ENCODE data around the gene PPP1R1C. TPM values are rescaled to one million over a fixed set of nuclear protein-coding genes. Genes with fewer than 3 reads are reported as not detected.
"Not testable (repeated sequence)": the region's sequence is repeated elsewhere in the genome, so short reads cannot be mapped to it uniquely, and the experiment has no call there.

PPP1R1C gene
- total RNA-seq, 1 donor from 2014 or later, result 0.50 TPM

DNA sequence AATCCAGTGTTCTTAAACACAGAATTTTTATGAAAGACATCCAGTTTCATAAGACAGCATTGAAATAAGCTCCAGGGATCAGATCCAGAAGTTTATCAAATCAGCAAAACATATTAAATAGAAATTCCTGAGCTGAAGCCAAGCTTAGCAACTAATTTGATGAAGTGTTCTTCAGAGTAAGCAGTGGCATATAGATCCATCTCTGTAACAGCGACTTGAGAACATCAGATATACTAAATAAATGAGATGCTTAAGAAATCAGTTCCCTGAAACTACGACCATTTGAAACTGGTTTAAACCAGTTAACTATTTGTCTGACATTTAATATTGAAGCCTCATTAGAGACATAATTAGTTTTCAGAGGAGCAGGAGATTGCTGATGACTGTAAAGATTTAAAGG, 34.1 kb downstream of the PPP1R1C start:
- Histone ChIP-seq H3K4me1 (ENCODE audit: insufficient read depth, low read length) (peaks cover 19% of the 10 kb centered on the region), H2AFZ (ENCODE audit: low read depth, low read length) (no peak overlapping the region), H3K79me2 (ENCODE audit: insufficient read depth, low read length) (no peaks in the 10 kb centered on the region), H3K27me3 (ENCODE audit: insufficient read depth, low read length) (no peaks in the 10 kb centered on the region), H3K4me2 (ENCODE audit: low read length) (no peak overlapping the region), H3K36me3 (ENCODE audit: insufficient read depth, low read length) (no peaks in the 10 kb centered on the region), H3K9ac (ENCODE audit: low read length) (no peak overlapping the region), H4K20me1 (ENCODE audit: insufficient read depth, low read length) (no peaks in the 10 kb centered on the region), H3K4me3 (ENCODE audit: insufficient read depth, low read depth, low read length) (no peak overlapping the region), H3K9me3 (ENCODE audit: insufficient read depth, low read depth, low read length) (no peaks in the 10 kb centered on the region), H3K27ac (ENCODE audit: low read depth, low read length) (no peak overlapping the region)
- H3K27ac Mint-ChIP-seq (ENCODE audit: unreplicated experiment), result no peak overlapping the region
- TF ChIP-seq, protein P1, sequence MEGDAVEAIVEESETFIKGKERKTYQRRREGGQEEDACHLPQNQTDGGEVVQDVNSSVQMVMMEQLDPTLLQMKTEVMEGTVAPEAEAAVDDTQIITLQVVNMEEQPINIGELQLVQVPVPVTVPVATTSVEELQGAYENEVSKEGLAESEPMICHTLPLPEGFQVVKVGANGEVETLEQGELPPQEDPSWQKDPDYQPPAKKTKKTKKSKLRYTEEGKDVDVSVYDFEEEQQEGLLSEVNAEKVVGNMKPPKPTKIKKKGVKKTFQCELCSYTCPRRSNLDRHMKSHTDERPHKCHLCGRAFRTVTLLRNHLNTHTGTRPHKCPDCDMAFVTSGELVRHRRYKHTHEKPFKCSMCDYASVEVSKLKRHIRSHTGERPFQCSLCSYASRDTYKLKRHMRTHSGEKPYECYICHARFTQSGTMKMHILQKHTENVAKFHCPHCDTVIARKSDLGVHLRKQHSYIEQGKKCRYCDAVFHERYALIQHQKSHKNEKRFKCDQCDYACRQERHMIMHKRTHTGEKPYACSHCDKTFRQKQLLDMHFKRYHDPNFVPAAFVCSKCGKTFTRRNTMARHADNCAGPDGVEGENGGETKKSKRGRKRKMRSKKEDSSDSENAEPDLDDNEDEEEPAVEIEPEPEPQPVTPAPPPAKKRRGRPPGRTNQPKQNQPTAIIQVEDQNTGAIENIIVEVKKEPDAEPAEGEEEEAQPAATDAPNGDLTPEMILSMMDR (IDR thresholded peaks at IDR 0.05; ENCODE audit: insufficient read depth, low read depth, low read length), result no peak
- no peak for TF ChIP-seq EZH2 (IDR thresholded peaks at IDR 0.05; ENCODE audit: insufficient read depth, low read length)
- no peaks in the 10 kb centered on the region for H3K36me3 Mint-ChIP-seq (ENCODE audit: low read depth, unreplicated experiment)
- DNase-seq (ENCODE audit: low read depth) (peak; percentile 26), FAIRE-seq (no peak)
- H3K9me3 Mint-ChIP-seq (ENCODE audit: unreplicated experiment), result peaks cover 6% of the 10 kb centered on the region
- no peaks in the 10 kb centered on the region for H3K27me3 Mint-ChIP-seq (ENCODE audit: low read depth, unreplicated experiment)
- peaks cover 21% of the 10 kb centered on the region for H3K4me1 Mint-ChIP-seq (ENCODE audit: low read depth, unreplicated experiment)
- no peak overlapping the region for H3K4me3 Mint-ChIP-seq (ENCODE audit: unreplicated experiment)

GRCh38 chr2:182020286-182021070, 34.8 kb downstream of the PPP1R1C start:
- no peak for TF ChIP-seq EZH2 (IDR thresholded peaks at IDR 0.05; ENCODE audit: insufficient read depth, low read length)
- TF ChIP-seq, protein P1 (IDR thresholded peaks at IDR 0.05; ENCODE audit: insufficient read depth, low read depth, low read length), result no peak
- Histone ChIP-seq H2AFZ (ENCODE audit: low read depth, low read length) (peak overlapping the region; percentile 21), H3K79me2 (ENCODE audit: insufficient read depth, low read length) (no peaks in the 10 kb centered on the region), H3K27ac (ENCODE audit: low read depth, low read length) (peak overlapping the region; percentile 40), H3K27me3 (ENCODE audit: insufficient read depth, low read length) (no peaks in the 10 kb centered on the region), H3K36me3 (ENCODE audit: insufficient read depth, low read length) (no peaks in the 10 kb centered on the region), H3K4me2 (ENCODE audit: low read length) (peak overlapping the region; percentile 66), H3K9ac (ENCODE audit: low read length) (no peak overlapping the region), H3K4me3 (ENCODE audit: insufficient read depth, low read depth, low read length) (no peak overlapping the region), H4K20me1 (ENCODE audit: insufficient read depth, low read length) (no peaks in the 10 kb centered on the region), H3K9me3 (ENCODE audit: insufficient read depth, low read depth, low read length) (no peaks in the 10 kb centered on the region), H3K4me1 (ENCODE audit: insufficient read depth, low read length) (peaks cover 16% of the 10 kb centered on the region)
- Mint-ChIP-seq H3K27ac (ENCODE audit: unreplicated experiment) (peak overlapping the region; percentile 86), H3K4me3 (ENCODE audit: unreplicated experiment) (no peak overlapping the region), H3K36me3 (ENCODE audit: low read depth, unreplicated experiment) (no peaks in the 10 kb centered on the region), H3K9me3 (ENCODE audit: unreplicated experiment) (peaks cover 4% of the 10 kb centered on the region), H3K27me3 (ENCODE audit: low read depth, unreplicated experiment) (no peaks in the 10 kb centered on the region), H3K4me1 (ENCODE audit: low read depth, unreplicated experiment) (peaks cover 21% of the 10 kb centered on the region)
- FAIRE-seq, result no peak
- peak; percentile 83 for DNase-seq (ENCODE audit: low read depth)

- Mint-ChIP-seq H3K27me3 (ENCODE audit: low read depth, unreplicated experiment) (no peaks in the 10 kb centered on the region), H3K27ac (ENCODE audit: unreplicated experiment) (no peak overlapping the region), H3K9me3 (ENCODE audit: unreplicated experiment) (peaks cover 4% of the 10 kb centered on the region), H3K36me3 (ENCODE audit: low read depth, unreplicated experiment) (no peaks in the 10 kb centered on the region), H3K4me3 (ENCODE audit: unreplicated experiment) (no peak overlapping the region), H3K4me1 (ENCODE audit: low read depth, unreplicated experiment) (peaks cover 13% of the 10 kb centered on the region)
- peaks cover 8% of the 10 kb centered on the region for H3K4me1 ChIP-seq (ENCODE audit: insufficient read depth, low read length)
- no peaks in the 10 kb centered on the region for H3K9me3 ChIP-seq (ENCODE audit: insufficient read depth, low read depth, low read length)
- no peaks in the 10 kb centered on the region for H3K79me2 ChIP-seq (ENCODE audit: insufficient read depth, low read length)
- no peaks in the 10 kb centered on the region for H4K20me1 ChIP-seq (ENCODE audit: insufficient read depth, low read length)
- DNase-seq (ENCODE audit: low read depth), result no peak
- H3K27me3 ChIP-seq (ENCODE audit: insufficient read depth, low read length), result no peaks in the 10 kb centered on the region
- no peak for TF ChIP-seq EZH2 (IDR thresholded peaks at IDR 0.05; ENCODE audit: insufficient read depth, low read length)
- TF ChIP-seq, protein P1 (IDR thresholded peaks at IDR 0.05; ENCODE audit: insufficient read depth, low read depth, low read length), result no peak
- no peak overlapping the region for H2AFZ ChIP-seq (ENCODE audit: low read depth, low read length)
- no peak overlapping the region for H3K4me2 ChIP-seq (ENCODE audit: low read length)
- no peak overlapping the region for H3K9ac ChIP-seq (ENCODE audit: low read length)
- H3K27ac ChIP-seq (ENCODE audit: low read depth, low read length), result no peak overlapping the region
- no peaks in the 10 kb centered on the region for H3K36me3 ChIP-seq (ENCODE audit: insufficient read depth, low read length)
- FAIRE-seq, result no peak
- H3K4me3 ChIP-seq (ENCODE audit: insufficient read depth, low read depth, low read length), result no peak overlapping the region
Observed at GRCh38 chr2:182023235-182023634, 37.6 kb downstream of the PPP1R1C start.

GRCh38 chr2:182030875-182031274, 45.2 kb downstream of the PPP1R1C start:
- H3K4me3 Mint-ChIP-seq (ENCODE audit: unreplicated experiment), result peak overlapping the region; percentile 40
- H3K27me3 ChIP-seq (ENCODE audit: insufficient read depth, low read length); H3K9me3 Mint-ChIP-seq (ENCODE audit: unreplicated experiment); H3K4me2 ChIP-seq (ENCODE audit: low read length); H3K27ac ChIP-seq (ENCODE audit: low read depth, low read length); H3K27me3 Mint-ChIP-seq (ENCODE audit: low read depth, unreplicated experiment); H3K27ac Mint-ChIP-seq (ENCODE audit: unreplicated experiment); H3K36me3 ChIP-seq (ENCODE audit: insufficient read depth, low read length); H3K9me3 ChIP-seq (ENCODE audit: insufficient read depth, low read depth, low read length); H3K9ac ChIP-seq (ENCODE audit: low read length); H3K4me3 ChIP-seq (ENCODE audit: insufficient read depth, low read depth, low read length); H3K4me1 ChIP-seq (ENCODE audit: insufficient read depth, low read length); DNase-seq (ENCODE audit: low read depth); H2AFZ ChIP-seq (ENCODE audit: low read depth, low read length); H4K20me1 ChIP-seq (ENCODE audit: insufficient read depth, low read length); H3K79me2 ChIP-seq (ENCODE audit: insufficient read depth, low read length); FAIRE-seq; H3K36me3 Mint-ChIP-seq (ENCODE audit: low read depth, unreplicated experiment); H3K4me1 Mint-ChIP-seq (ENCODE audit: low read depth, unreplicated experiment): not testable (repeated sequence)
